Gastroesophageal sphincter (tissue), 4 donors: ENCODE measurements around the gene MTUS2. TPM values are rescaled to one million over a fixed set of nuclear protein-coding genes. Genes with fewer than 3 reads are reported as not detected.

Source experiments
- ATAC-seq: fragments of 150-250 bp; one replicate; pipeline ENCODE4 v1.9.1; 2016; ENCODE audit warnings: mild to moderate bottlenecking, moderate library complexity
- H3K27ac ChIP-seq, 4 donors: fragments of 200-600 bp; sonication (generic) in 3 of 4; 1 replicate in 3 of 4; 2 replicates in 1 of 4; pipeline ENCODE4 v1.5.1; 2016 to 2019
- H3K27me3 ChIP-seq: fragments of 200-600 bp; sonication (generic); one replicate; pipeline ENCODE4 v1.5.1; 2019
- H3K36me3 ChIP-seq, 2 donors: fragments of 200-600 bp; sonication (generic); one replicate each; pipeline ENCODE4 v1.5.1; 2019; ENCODE audit warnings: control low read depth in 1 of 2
- H3K4me1 ChIP-seq, 3 donors: fragments of 200-600 bp; sonication (generic); 1 replicate in 2 of 3; 2 replicates in 1 of 3; pipeline ENCODE4 v1.5.1; 2016 to 2019; ENCODE audit warnings: control low read depth in 2 of 3
- H3K4me3 ChIP-seq, 2 donors: fragments of 200-600 bp; sonication (generic); one replicate each; pipeline ENCODE4 v1.5.1; 2019; ENCODE audit warnings: mild to moderate bottlenecking in 1 of 2, moderate library complexity in 1 of 2
- H3K9me3 ChIP-seq, 3 donors: fragments of 200-600 bp; sonication (generic); one replicate each; pipeline ENCODE4 v1.5.1; 2017 to 2019; ENCODE audit warnings: control low read depth in 2 of 3
- EP300 ChIP-seq: sonication (generic); formaldehyde crosslinking; IDR thresholded peaks from one replicate; pipeline ENCODE4 v1.6.1; 2017; ENCODE audit warnings: antibody characterized with exemption, mild to moderate bottlenecking
- POLR2A ChIP-seq, 2 donors: fragments of 450-650 bp; IDR thresholded peaks; one replicate each; pipeline ENCODE4 v1.6.1; 2017; ENCODE audit warnings: antibody characterized with exemption in 2 of 2, mild to moderate bottlenecking in 2 of 2, moderate library complexity in 1 of 2
- POLR2AphosphoS5 ChIP-seq: sonication (generic); formaldehyde crosslinking; IDR thresholded peaks from one replicate; pipeline ENCODE4 v1.6.1; 2017; ENCODE audit warnings: antibody characterized with exemption
- WGBS, 2 donors: methylation state at CpG; one replicate each; pipeline ENCODE4 v1.1.5; 2018; ENCODE audit warnings: low coverage in 1 of 2; 5-methylcytosine and 5-hydroxymethylcytosine counted together
- total RNA-seq, 4 donors: library from RNA; depleted of rRNA; stranded (reverse); fragments of >200 nt; gene quantifications; one replicate each; pipeline ENCODE4 v1.1.0, GENCODE V29; 2016
- TF ChIP-seq, protein P1 (sequence below), 4 experiments: fragments of 200-600 bp in 2 of 4; fragments of 450-650 bp in 2 of 4; sonication (generic) in 1 of 4; IDR thresholded peaks; one replicate each; pipeline ENCODE4 v1.5.1; 2017 to 2019; ENCODE audit warnings: antibody characterized with exemption in 4 of 4, mild to moderate bottlenecking in 2 of 4, moderate library complexity in 2 of 4

Gene MTUS2
- total RNA-seq, 4 donors from 2014 or later, result 0.67 to 36.7 (median 18.4) TPM

DNA sequence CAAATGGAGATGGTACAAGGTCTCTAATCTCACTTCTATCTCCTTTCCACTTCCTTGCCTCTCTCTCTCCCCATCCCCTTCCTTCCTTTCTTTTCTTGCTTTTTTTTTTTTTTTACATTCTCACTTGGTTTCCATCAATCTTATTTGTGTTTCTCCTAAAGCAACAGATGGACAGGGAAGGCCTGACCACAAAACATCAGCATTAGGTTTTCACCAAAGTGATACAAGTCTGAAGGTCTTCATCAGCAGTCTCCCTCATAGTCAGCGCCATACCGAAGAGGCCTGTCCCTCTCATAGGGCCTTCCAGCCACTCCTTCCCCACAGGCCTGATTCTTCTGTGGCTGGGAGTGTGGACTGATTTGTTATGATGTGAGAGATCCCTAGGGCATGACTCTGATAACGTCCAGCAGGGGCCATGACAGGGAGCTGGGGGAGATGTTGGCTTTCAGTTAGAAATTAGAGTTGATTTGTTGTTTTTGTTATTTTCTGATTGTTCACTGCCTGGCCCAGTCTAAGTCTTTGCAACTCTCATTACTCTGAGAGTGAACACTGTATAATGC, 616.7 kb downstream of the MTUS2 start:
- WGBS, 2 donors, result 54% methylated on average over 2 of the region's 3 CpGs; no CpG with 5 or more reads in 1 of the 2 donors
- TF ChIP-seq, protein P1, sequence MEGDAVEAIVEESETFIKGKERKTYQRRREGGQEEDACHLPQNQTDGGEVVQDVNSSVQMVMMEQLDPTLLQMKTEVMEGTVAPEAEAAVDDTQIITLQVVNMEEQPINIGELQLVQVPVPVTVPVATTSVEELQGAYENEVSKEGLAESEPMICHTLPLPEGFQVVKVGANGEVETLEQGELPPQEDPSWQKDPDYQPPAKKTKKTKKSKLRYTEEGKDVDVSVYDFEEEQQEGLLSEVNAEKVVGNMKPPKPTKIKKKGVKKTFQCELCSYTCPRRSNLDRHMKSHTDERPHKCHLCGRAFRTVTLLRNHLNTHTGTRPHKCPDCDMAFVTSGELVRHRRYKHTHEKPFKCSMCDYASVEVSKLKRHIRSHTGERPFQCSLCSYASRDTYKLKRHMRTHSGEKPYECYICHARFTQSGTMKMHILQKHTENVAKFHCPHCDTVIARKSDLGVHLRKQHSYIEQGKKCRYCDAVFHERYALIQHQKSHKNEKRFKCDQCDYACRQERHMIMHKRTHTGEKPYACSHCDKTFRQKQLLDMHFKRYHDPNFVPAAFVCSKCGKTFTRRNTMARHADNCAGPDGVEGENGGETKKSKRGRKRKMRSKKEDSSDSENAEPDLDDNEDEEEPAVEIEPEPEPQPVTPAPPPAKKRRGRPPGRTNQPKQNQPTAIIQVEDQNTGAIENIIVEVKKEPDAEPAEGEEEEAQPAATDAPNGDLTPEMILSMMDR (IDR thresholded peaks at IDR 0.05), result no peak
- no peak for TF ChIP-seq EP300
- no peak for TF ChIP-seq POLR2AphosphoS5
- no peak for TF ChIP-seq POLR2A (IDR thresholded peaks at IDR 0.05)
- Histone ChIP-seq H3K27ac (peak overlapping the region in 3 of 4 donors; percentile 77 to 84 (median 79)), H3K36me3 (no peaks in the 10 kb centered on the region), H3K4me1 (peaks cover 5 to 72% (median 15%) of the 10 kb centered on the region in 3 donors), H3K4me3 (no peak overlapping the region), H3K27me3 (no peaks in the 10 kb centered on the region), H3K9me3 (no peaks in the 10 kb centered on the region)
- no peak for ATAC-seq

DNA sequence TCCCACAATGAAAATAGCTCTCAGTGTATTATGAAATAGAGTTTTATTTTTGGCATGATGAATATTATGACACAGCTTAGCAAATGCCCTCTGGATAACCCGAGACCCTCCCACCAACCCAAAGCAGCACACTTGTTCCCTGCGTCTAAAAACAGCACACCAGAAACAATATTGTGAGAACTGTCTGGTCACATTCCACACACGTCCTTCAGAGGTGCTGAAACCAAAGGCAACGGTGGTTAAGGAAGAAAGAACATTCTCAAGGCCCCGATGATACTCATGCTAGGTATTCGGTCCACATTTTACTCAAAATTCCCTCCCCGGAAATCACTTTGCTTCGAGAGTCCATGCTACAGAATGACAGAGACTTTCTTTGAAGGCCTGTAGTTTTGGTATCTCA, 618.6 kb downstream of the MTUS2 start:
- no peak overlapping the region for H3K4me3 ChIP-seq
- ATAC-seq, result peak; percentile 81
- TF ChIP-seq POLR2AphosphoS5, result no peak
- TF ChIP-seq, protein P1 (IDR thresholded peaks at IDR 0.05), result no peak
- no peaks in the 10 kb centered on the region for H3K9me3 ChIP-seq
- no peaks in the 10 kb centered on the region for H3K36me3 ChIP-seq
- peak overlapping the region; percentile 76 to 84 (median 80) for H3K27ac ChIP-seq
- H3K27me3 ChIP-seq, result no peaks in the 10 kb centered on the region
- 44 to 58% methylated on average over 8 of the region's 8 CpGs for WGBS, 2 donors
- H3K4me1 ChIP-seq, result peaks cover 5 to 57% (median 15%) of the 10 kb centered on the region in 3 donors

DNA sequence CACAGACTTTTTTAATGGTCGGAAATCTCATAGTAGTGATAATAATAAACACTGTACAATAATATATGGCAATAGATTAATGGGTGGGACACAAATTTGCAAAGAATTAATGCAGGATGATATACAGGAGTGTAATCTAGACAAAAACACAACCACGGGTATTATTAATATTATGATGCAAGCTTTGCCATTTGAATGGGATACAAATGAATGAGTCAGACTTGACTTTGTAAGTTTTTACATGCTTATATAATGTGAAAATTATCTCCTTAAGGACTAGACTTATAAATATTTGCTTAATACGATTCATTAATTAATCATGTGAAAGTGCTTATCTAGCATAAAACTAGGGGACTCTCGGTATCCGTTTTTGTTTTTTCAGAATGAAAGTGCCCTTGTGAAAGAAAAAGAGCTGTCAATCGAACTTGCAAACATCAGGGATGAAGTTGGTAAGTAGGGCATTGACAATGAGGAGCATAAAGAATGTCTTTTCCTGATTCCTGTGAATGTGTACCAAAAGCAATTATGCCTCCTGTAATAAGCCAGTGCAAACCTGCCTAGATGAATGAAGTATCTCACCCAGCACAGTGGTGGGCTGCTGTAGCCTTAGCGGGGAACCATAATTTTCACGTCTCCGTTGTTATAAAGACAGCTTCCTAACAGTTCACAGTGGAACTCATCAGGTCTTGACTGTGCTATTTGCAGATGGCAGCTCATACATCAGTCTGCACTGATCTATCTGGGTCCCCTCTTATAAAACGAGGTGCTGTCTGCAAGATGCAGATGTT, 619.7 kb downstream of the MTUS2 start:
- Histone ChIP-seq H3K27me3 (no peaks in the 10 kb centered on the region), H3K9me3 (no peaks in the 10 kb centered on the region), H3K36me3 (no peaks in the 10 kb centered on the region), H3K4me3 (no peak overlapping the region), H3K27ac (peak overlapping the region in 3 of 4 donors; percentile 76 to 84 (median 82)), H3K4me1 (peaks cover 1 to 46% (median 7%) of the 10 kb centered on the region in 3 donors)
- WGBS, 2 donors, result 39 to 41% methylated on average over 7 to 9 of the region's 10 CpGs
- TF ChIP-seq EP300 (no peak), POLR2A (IDR thresholded peaks at IDR 0.05) (no peak), POLR2AphosphoS5 (no peak)
- TF ChIP-seq, protein P1 (IDR thresholded peaks at IDR 0.05), result no peak
- no peak for ATAC-seq

DNA sequence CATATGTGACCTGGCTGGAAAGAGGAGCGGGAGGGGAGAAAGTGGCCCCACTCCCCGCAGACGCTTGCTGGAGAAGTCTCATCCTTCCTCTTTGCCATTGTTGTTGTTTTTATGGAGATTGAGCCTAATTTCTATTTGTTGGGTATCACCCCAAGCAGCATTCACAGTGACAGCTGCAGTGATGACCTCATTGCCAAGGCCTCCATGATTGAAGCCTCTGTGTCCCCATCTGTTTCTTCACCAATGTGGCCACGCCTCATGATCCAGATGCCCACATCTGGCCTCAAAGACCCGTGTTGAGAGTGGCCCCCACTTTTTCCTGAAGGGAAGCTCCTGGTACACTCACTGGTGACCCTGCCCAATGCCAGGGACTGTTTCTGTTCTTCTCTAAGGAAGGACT, 621.2 kb downstream of the MTUS2 start:
- Histone ChIP-seq H3K36me3 (no peaks in the 10 kb centered on the region), H3K4me3 (no peak overlapping the region), H3K9me3 (no peaks in the 10 kb centered on the region), H3K27me3 (no peaks in the 10 kb centered on the region), H3K27ac (no peak overlapping the region), H3K4me1 (peaks cover 0 to 31% (median 0%) of the 10 kb centered on the region in 3 donors)
- ATAC-seq, result no peak
- TF ChIP-seq POLR2AphosphoS5 (no peak), EP300 (no peak), POLR2A (IDR thresholded peaks at IDR 0.05) (no peak)
- TF ChIP-seq, protein P1 (IDR thresholded peaks at IDR 0.05), result no peak
- WGBS, 2 donors, result no CpG with 5 or more reads among the region's 5 CpGs

DNA sequence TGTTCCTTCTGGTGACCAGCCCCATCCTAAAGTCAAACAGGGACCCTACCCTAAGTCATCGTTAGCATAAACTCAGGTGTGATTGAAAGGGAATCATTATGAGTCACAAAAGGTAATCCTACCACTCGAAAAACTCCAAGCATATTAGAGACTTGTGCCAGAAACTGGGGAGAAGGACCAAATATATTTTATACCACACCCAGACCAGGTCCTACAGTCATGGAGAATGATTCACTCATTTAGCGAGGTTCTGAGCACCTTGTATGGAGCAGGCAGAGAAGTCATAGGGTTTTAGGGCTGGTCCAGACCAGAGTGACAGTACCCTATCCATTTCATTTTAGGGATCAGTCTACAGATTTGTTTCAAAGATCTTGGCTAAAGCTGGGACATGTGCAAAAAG, 625.9 kb downstream of the MTUS2 start:
- TF ChIP-seq POLR2A (IDR thresholded peaks at IDR 0.05), result no peak
- no peak for TF ChIP-seq EP300
- TF ChIP-seq, protein P1 (IDR thresholded peaks at IDR 0.05), result no peak
- Histone ChIP-seq H3K27me3 (no peaks in the 10 kb centered on the region), H3K9me3 (no peaks in the 10 kb centered on the region), H3K4me1 (no peaks in the 10 kb centered on the region), H3K4me3 (no peak overlapping the region), H3K36me3 (no peaks in the 10 kb centered on the region), H3K27ac (no peak overlapping the region)
- no peak for ATAC-seq
- WGBS, 2 donors, result 78 to 85% methylated on average over 3 of the region's 3 CpGs
